ENCODE data around the gene PAQR6.

- TF ChIP-seq POLR2A (IDR thresholded peaks at IDR 0.05) (no peak), CTCF (IDR thresholded peaks at IDR 0.05) (no peak)
These were observed 46.0 kb upstream of the PAQR6 start for GRCh38 chr1:156293895-156294294.

Measured in lower leg skin (tissue), 3 donors.